K562 treated with DMSO at 1 percent for 12 hours (cell line): ENCODE measurements around the gene MDH1. TPM values are rescaled to one million over a fixed set of nuclear protein-coding genes. Genes with fewer than 3 reads are reported as not detected.

Experiments used
- total RNA-seq: library from RNA; unstranded; fragments of 300-600 nt; gene quantifications from 2 replicates; pipeline ENCODE4 v1.2.3, GENCODE V29; 2022; ENCODE audit not compliant: insufficient read depth

The MDH1 gene
- total RNA-seq = 238 and 253 TPM in 2 replicates

GRCh38 chr2:63588385-63589147 is at the start of gene MDH1, which contains the start of gene WDPCP:
MDH1 (plus strand) TSS chr2:63588963; CDS start chr2:63589044, 81 bp downstream.
WDPCP (minus strand) TSS chr2:63588477; CDS start chr2:63588271, 206 bp downstream.

Other genes starting within 250 kb of the MDH1 start
- gene WDPCP, start 486 bp upstream of the MDH1 start, total RNA-seq = 0.94 and 3.8 TPM in 2 replicates